IMR-90 (cell line): ENCODE measurements around the gene DUSP28.

ENCODE experiments used
- BHLHE40 ChIP-seq: fragments of 150-350 bp; IDR thresholded peaks from 2 replicates; pipeline ENCODE4 v1.6.1; 2016; ENCODE audit warnings: mild to moderate bottlenecking, low read depth, low read length
- CEBPB ChIP-seq: IDR thresholded peaks from 2 replicates; pipeline ENCODE4 v1.6.1; 2012; ENCODE audit warnings: low read depth, low read length, improper control_type of control experiment
- CHD1 ChIP-seq: IDR thresholded peaks from 2 replicates; pipeline ENCODE4 v1.6.1; 2012; ENCODE audit warnings: low read depth, low read length, improper control_type of control experiment
- MAFK ChIP-seq: IDR thresholded peaks from 2 replicates; pipeline ENCODE4 v1.6.1; 2012; ENCODE audit warnings: low read depth, low read length, improper control_type of control experiment
- MXI1 ChIP-seq: IDR thresholded peaks from 2 replicates; pipeline ENCODE4 v1.6.1; 2012; ENCODE audit warnings: low read depth, mild to moderate bottlenecking, low read length, moderate library complexity, borderline replicate concordance
- POLR2A ChIP-seq: IDR thresholded peaks from 2 replicates; pipeline ENCODE4 v1.6.1; 2012; ENCODE audit warnings: mild to moderate bottlenecking, low read depth, low read length
- RAD21 ChIP-seq: IDR thresholded peaks from 2 replicates; pipeline ENCODE4 v1.6.1; 2012; ENCODE audit warnings: low read length, improper control_type of control experiment
- RCOR1 ChIP-seq: IDR thresholded peaks from 2 replicates; pipeline ENCODE4 v1.6.1; 2012; ENCODE audit warnings: mild to moderate bottlenecking, low read length, improper control_type of control experiment; ENCODE audit not compliant: insufficient replicate concordance
- RFX5 ChIP-seq: IDR thresholded peaks from 2 replicates; pipeline ENCODE4 v1.8.0; 2012; ENCODE audit warnings: low read depth, mild to moderate bottlenecking, low read length, moderate library complexity
- SMC3 ChIP-seq: fragments of 150-350 bp; IDR thresholded peaks from 2 replicates; pipeline ENCODE4 v1.6.1; 2016; ENCODE audit warnings: low read depth, mild to moderate bottlenecking, antibody characterized with exemption, low read length, moderate library complexity
- TF ChIP-seq, protein P1 (sequence below): conservative IDR thresholded peaks from 2 replicates; pipeline ENCODE4 v1.5.1; 2012; ENCODE audit warnings: mild to moderate bottlenecking, low read depth, low read length, improper control_type of control experiment
- TF ChIP-seq, protein P2 (sequence below): fragments of 150-350 bp; IDR thresholded peaks from 2 replicates; pipeline ENCODE4 v1.6.1; 2016; ENCODE audit warnings: low read depth, mild to moderate bottlenecking, low read length, moderate library complexity, borderline replicate concordance
- TF ChIP-seq, protein P3 (sequence below): fragments of 150-350 bp; IDR thresholded peaks from 2 replicates; pipeline ENCODE4 v1.6.1; 2017; ENCODE audit warnings: mild to moderate bottlenecking, antibody characterized with exemption, low read length, low read depth

DNA sequence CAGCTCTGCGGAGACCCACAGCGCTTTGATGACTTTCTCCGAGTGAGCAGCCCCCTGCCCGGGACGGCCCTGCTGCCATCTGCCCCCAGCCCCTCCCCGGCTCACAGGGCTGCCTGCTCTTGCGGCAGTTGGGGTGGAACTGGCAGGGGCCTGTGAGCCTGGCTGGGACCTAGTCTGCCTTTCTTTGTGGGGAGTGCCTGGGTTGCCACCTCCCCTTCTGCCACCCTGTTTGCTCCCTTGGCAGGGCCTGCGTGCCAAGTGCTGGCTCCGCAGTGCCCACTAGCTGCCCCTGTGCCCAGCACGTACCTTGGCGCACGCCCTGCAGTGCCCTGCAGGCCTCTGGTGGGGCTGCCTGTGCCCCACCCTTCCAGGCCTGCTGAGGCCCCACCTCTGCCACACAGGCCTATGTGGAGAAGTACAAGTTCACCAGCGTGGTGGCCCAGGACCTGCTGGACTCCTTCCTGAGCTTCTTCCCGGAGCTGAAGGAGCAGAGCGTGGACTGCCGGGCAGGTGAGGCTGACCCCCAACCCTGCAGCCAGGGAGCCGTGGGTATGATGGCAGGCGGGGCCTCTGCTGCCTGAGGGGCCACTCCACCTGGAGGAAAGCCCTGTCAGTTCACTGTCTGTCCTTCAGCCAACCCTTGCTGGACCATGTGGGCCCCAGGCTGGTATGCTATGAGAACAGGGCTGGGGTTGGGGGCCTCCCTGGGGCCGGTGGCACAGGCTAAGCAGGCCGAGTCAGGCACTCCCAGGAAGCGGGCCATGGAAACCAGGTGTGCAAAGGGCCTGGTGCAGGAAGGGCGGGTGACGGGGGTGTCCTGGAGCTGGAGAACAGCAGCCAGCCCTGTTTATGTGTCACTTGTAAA lies 15.2 kb downstream of the DUSP28 start:
- TF ChIP-seq RAD21: no peak
- TF ChIP-seq, protein P1, sequence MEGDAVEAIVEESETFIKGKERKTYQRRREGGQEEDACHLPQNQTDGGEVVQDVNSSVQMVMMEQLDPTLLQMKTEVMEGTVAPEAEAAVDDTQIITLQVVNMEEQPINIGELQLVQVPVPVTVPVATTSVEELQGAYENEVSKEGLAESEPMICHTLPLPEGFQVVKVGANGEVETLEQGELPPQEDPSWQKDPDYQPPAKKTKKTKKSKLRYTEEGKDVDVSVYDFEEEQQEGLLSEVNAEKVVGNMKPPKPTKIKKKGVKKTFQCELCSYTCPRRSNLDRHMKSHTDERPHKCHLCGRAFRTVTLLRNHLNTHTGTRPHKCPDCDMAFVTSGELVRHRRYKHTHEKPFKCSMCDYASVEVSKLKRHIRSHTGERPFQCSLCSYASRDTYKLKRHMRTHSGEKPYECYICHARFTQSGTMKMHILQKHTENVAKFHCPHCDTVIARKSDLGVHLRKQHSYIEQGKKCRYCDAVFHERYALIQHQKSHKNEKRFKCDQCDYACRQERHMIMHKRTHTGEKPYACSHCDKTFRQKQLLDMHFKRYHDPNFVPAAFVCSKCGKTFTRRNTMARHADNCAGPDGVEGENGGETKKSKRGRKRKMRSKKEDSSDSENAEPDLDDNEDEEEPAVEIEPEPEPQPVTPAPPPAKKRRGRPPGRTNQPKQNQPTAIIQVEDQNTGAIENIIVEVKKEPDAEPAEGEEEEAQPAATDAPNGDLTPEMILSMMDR: no peak
- TF ChIP-seq POLR2A: no peak
- no peak for TF ChIP-seq CEBPB
- TF ChIP-seq, protein P2, sequence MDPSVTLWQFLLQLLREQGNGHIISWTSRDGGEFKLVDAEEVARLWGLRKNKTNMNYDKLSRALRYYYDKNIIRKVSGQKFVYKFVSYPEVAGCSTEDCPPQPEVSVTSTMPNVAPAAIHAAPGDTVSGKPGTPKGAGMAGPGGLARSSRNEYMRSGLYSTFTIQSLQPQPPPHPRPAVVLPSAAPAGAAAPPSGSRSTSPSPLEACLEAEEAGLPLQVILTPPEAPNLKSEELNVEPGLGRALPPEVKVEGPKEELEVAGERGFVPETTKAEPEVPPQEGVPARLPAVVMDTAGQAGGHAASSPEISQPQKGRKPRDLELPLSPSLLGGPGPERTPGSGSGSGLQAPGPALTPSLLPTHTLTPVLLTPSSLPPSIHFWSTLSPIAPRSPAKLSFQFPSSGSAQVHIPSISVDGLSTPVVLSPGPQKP: no peak
- TF ChIP-seq SMC3: no peak
- TF ChIP-seq MAFK: no peak
- no peak for TF ChIP-seq MXI1
- no peak for TF ChIP-seq RCOR1
- no peak for TF ChIP-seq RFX5
- no peak for TF ChIP-seq BHLHE40
- TF ChIP-seq, protein P3, sequence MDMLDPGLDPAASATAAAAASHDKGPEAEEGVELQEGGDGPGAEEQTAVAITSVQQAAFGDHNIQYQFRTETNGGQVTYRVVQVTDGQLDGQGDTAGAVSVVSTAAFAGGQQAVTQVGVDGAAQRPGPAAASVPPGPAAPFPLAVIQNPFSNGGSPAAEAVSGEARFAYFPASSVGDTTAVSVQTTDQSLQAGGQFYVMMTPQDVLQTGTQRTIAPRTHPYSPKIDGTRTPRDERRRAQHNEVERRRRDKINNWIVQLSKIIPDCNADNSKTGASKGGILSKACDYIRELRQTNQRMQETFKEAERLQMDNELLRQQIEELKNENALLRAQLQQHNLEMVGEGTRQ: no peak
- TF ChIP-seq CHD1: no peak
